Gastrocnemius medialis (tissue), 4 donors: Measurements from ENCODE around the gene RAB25. TPM values are rescaled to one million over a fixed set of nuclear protein-coding genes. Genes with fewer than 3 reads are reported as not detected.
"Not testable (repeated sequence)": the region's sequence is repeated elsewhere in the genome, so short reads cannot be mapped to it uniquely, and the experiment has no call there.

Source experiments
- ATAC-seq, 2 donors: fragments of 150-250 bp; one replicate each; pipeline ENCODE4 v1.9.1; 2016
- DNase-seq, 2 donors: peaks; one replicate each; pipeline ENCODE4 v3.0.0-alpha.2; 2019
- H3K27ac ChIP-seq, 4 donors: fragments of 200-600 bp; sonication (generic); 1 replicate in 1 of 4; 2 replicates in 3 of 4; pipeline ENCODE4 v1.5.1; 2016 to 2018; ENCODE audit warnings: mild to moderate bottlenecking in 2 of 4, moderate library complexity in 1 of 4
- H3K27me3 ChIP-seq, 3 donors: fragments of 200-600 bp; sonication (generic) in 2 of 3; 1 replicate in 1 of 3; 2 replicates in 2 of 3; pipeline versions ENCODE4 v1.5.1 to v1.6.0; 2016 to 2019; ENCODE audit warnings: mild to moderate bottlenecking in 1 of 3, moderate library complexity in 1 of 3
- H3K36me3 ChIP-seq, 2 donors: fragments of 200-600 bp; sonication (generic) in 1 of 2; one replicate each; pipeline ENCODE4 v1.5.1; 2017 to 2018
- H3K4me1 ChIP-seq, 2 donors: fragments of 200-600 bp; sonication (generic) in 1 of 2; one replicate each; pipeline ENCODE4 v1.5.1; 2016 to 2017; ENCODE audit warnings: mild to moderate bottlenecking in 2 of 2
- H3K4me3 ChIP-seq, 4 donors: fragments of 200-600 bp; sonication (generic) in 3 of 4; 1 replicate in 1 of 4; 2 replicates in 3 of 4; pipeline ENCODE4 v1.5.1; 2016 to 2019; ENCODE audit warnings: mild to moderate bottlenecking in 2 of 4
- H3K9me3 ChIP-seq, 3 donors: fragments of 200-600 bp; sonication (generic) in 2 of 3; 1 replicate in 1 of 3; 2 replicates in 2 of 3; pipeline ENCODE4 v1.5.1; 2016 to 2019
- CTCF ChIP-seq, 5 experiments: fragments of 450-650 bp in 3 of 5; fragments of 200-600 bp in 2 of 5; sonication (generic) in 2 of 5; IDR thresholded peaks in 4 of 5; conservative IDR thresholded peaks in 1 of 5; 1 replicate in 4 of 5; 2 replicates in 1 of 5; pipeline ENCODE4 v1.5.1; 2016 to 2019; ENCODE audit warnings: antibody characterized with exemption in 5 of 5, mild to moderate bottlenecking in 3 of 5, moderate library complexity in 3 of 5
- POLR2A ChIP-seq, 2 donors: fragments of 450-650 bp; IDR thresholded peaks; one replicate each; pipeline ENCODE4 v1.6.1; 2017; ENCODE audit warnings: antibody characterized with exemption in 2 of 2, mild to moderate bottlenecking in 2 of 2, moderate library complexity in 2 of 2
- in situ Hi-C, 4 donors: fragments of 200-750 bp; cut with MboI; loops; one replicate each; pipeline versions ENCODE4 v1.15.0 to v1.8.0; 2017; ENCODE audit warnings: low sequenced_read_pairs in 4 of 4
- intact Hi-C: fragments of 100-400 bp; cut with DNase I; formaldehyde crosslinking; loops from one replicate; pipeline ENCODE4 v1.15.1; 2023; ENCODE audit warnings: low total_unique reads
- total RNA-seq, 4 donors: library from RNA; depleted of rRNA; stranded (reverse); fragments of >200 nt; gene quantifications; one replicate each; pipeline versions ENCODE4 v1.1.0 to v1.2.3, GENCODE V29; 2016

The RAB25 gene
- total RNA-seq, 4 donors from 2014 or later, result 1.2 TPM; not detected in 3

GRCh38 chr1:156025876-156026275 is 35.1 kb upstream of the RAB25 start:
- Histone ChIP-seq H3K36me3 (no peaks in the 10 kb centered on the region), H3K27me3 (no peaks in the 10 kb centered on the region), H3K9me3 (no peaks in the 10 kb centered on the region), H3K4me1 (peaks cover 0 to 2% of the 10 kb centered on the region in 2 donors), H3K27ac (no peak overlapping the region), H3K4me3 (no peak overlapping the region)
- DNase-seq (no peak), ATAC-seq (no peak)
- intact Hi-C loops (no loop called here), in situ Hi-C loops (no loop called here)
- TF ChIP-seq CTCF (IDR thresholded peaks at IDR 0.05 in 4 of 5, conservative IDR thresholded peaks at IDR 0.05 in 1 of 5) (no peak), POLR2A (IDR thresholded peaks at IDR 0.05) (no peak)

- TF ChIP-seq CTCF (IDR thresholded peaks at IDR 0.05 in 4 of 5, conservative IDR thresholded peaks at IDR 0.05 in 1 of 5), result no peak
- no peak for TF ChIP-seq POLR2A (IDR thresholded peaks at IDR 0.05)
- H3K27me3 ChIP-seq, result no peaks in the 10 kb centered on the region
- in situ Hi-C loops (no loop called here), intact Hi-C loops (no loop called here)
- H3K9me3 ChIP-seq, result no peaks in the 10 kb centered on the region
- no peak overlapping the region for H3K4me3 ChIP-seq
- no peaks in the 10 kb centered on the region for H3K36me3 ChIP-seq
- DNase-seq (no peak), ATAC-seq (no peak)
- H3K27ac ChIP-seq, result no peak overlapping the region
- H3K4me1 ChIP-seq, result no peaks in the 10 kb centered on the region
These were observed 34.4 kb upstream of the RAB25 start for GRCh38 chr1:156026588-156026987.

- in situ Hi-C loops, result no loop called here
- Histone ChIP-seq H3K27ac (no peak overlapping the region), H3K9me3 (no peaks in the 10 kb centered on the region), H3K4me1 (no peaks in the 10 kb centered on the region), H3K4me3 (no peak overlapping the region), H3K27me3 (no peaks in the 10 kb centered on the region), H3K36me3 (peaks cover 0 to 14% of the 10 kb centered on the region in 2 donors)
- TF ChIP-seq POLR2A (IDR thresholded peaks at IDR 0.05), result no peak
- no peak for TF ChIP-seq CTCF (IDR thresholded peaks at IDR 0.05 in 4 of 5, conservative IDR thresholded peaks at IDR 0.05 in 1 of 5)
- intact Hi-C loops, result no loop called here
- DNase-seq (no peak), ATAC-seq (no peak)
These were observed 27.9 kb upstream of the RAB25 start for GRCh38 chr1:156033011-156033410.

- intact Hi-C loops, H3K9me3 ChIP-seq, in situ Hi-C loops, H3K27me3 ChIP-seq, DNase-seq, H3K4me1 ChIP-seq, H3K4me3 ChIP-seq, ATAC-seq, H3K27ac ChIP-seq: not testable (repeated sequence)
- H3K36me3 ChIP-seq, result peaks cover 0 to 32% of the 10 kb centered on the region in 2 donors
These were observed 26.0 kb upstream of the RAB25 start for GRCh38 chr1:156034991-156035390.

- no peak for DNase-seq
- H3K36me3 ChIP-seq, result peaks cover 0 to 70% of the 10 kb centered on the region in 2 donors
These were observed 18.1 kb upstream of the RAB25 start for GRCh38 chr1:156042828-156043227.

More at GRCh38 chr1:156042828-156043227, 18.1 kb upstream of the RAB25 start:
- TF ChIP-seq POLR2A (IDR thresholded peaks at IDR 0.05) (no peak), CTCF (IDR thresholded peaks at IDR 0.05 in 4 of 5, conservative IDR thresholded peaks at IDR 0.05 in 1 of 5) (no peak)
- intact Hi-C loops, result no loop called here
- in situ Hi-C loops, result no loop called here
- no peaks in the 10 kb centered on the region for H3K9me3 ChIP-seq
- H3K27ac ChIP-seq, result no peak overlapping the region
- no peak for ATAC-seq
- H3K4me1 ChIP-seq, result no peaks in the 10 kb centered on the region
- H3K4me3 ChIP-seq, result no peak overlapping the region
- no peaks in the 10 kb centered on the region for H3K27me3 ChIP-seq
